OCI-LY3 (cell line): ENCODE data around the gene GLB1L3.

ENCODE experiments used
- H2AFZ ChIP-seq: fragments of 200-600, 300-600 bp; shearing (Covaris generic); 2 replicates; pipeline ENCODE4 v1.6.0; 2014; ENCODE audit warnings: antibody characterized with exemption, low read depth, low read length
- H3K27ac ChIP-seq: fragments of 200-600, 300-600 bp; sonication (generic); 2 replicates; pipeline ENCODE4 v1.5.1; 2014; ENCODE audit warnings: mild to moderate bottlenecking, low read length, moderate library complexity, mixed read lengths
- H3K27me3 ChIP-seq: fragments of 200-600, 300-600 bp; sonication (generic); 2 replicates; pipeline ENCODE4 v1.6.1; 2014; ENCODE audit warnings: low read depth, low read length, mixed read lengths
- H3K36me3 ChIP-seq: fragments of 200-600, 300-600 bp; sonication (generic); replicated peaks from 2 replicates; pipeline ENCODE3; 2014; ENCODE audit warnings: low read depth, low read length, mixed read lengths
- H3K4me1 ChIP-seq: fragments of 300-600, 200-600 bp; sonication (generic); 2 replicates; pipeline ENCODE4 v1.6.1; 2014; ENCODE audit warnings: low read length, mixed read lengths
- H3K4me2 ChIP-seq: fragments of 200-600, 300-600 bp; sonication (generic); 2 replicates; pipeline ENCODE4 v1.6.1; 2014; ENCODE audit warnings: low read length, mixed read lengths
- H3K4me3 ChIP-seq: fragments of 300-600, 200-600 bp; sonication (generic); 2 replicates; pipeline ENCODE4 v1.5.1; 2014; ENCODE audit warnings: antibody characterized with exemption, mild to moderate bottlenecking, low read length, moderate library complexity
- H3K79me2 ChIP-seq: fragments of 300-600, 200-600 bp; shearing (Covaris generic); 2 replicates; pipeline ENCODE4 v1.6.1; 2014; ENCODE audit warnings: mild to moderate bottlenecking, low read length, mixed read lengths
- H3K9ac ChIP-seq: fragments of 300-600, 200-600 bp; shearing (Covaris generic); 2 replicates; pipeline ENCODE4 v1.6.0; 2014; ENCODE audit warnings: mild to moderate bottlenecking, low read length, moderate library complexity
- H3K9me3 ChIP-seq: fragments of 200-600, 300-600 bp; shearing (Covaris generic); 2 replicates; pipeline ENCODE4 v1.6.1; 2014; ENCODE audit warnings: low read length, mixed read lengths; ENCODE audit not compliant: insufficient read depth
- H4K20me1 ChIP-seq: fragments of 200-600, 300-600 bp; sonication (generic); 2 replicates; pipeline ENCODE4 v1.6.1; 2016; ENCODE audit warnings: low read length, mixed read lengths; ENCODE audit not compliant: insufficient read depth
- CTCF ChIP-seq: fragments of 200-600, 300-600 bp; sonication (generic); IDR thresholded peaks from 2 replicates; pipeline ENCODE4 v1.5.1; 2014; ENCODE audit warnings: antibody characterized with exemption, low read length, low read depth
- EZH2phosphoT487 ChIP-seq: fragments of 200-600 bp; shearing (Covaris generic); IDR thresholded peaks from 2 replicates; pipeline ENCODE4 v1.6.1; 2018; ENCODE audit warnings: antibody characterized with exemption, mixed run types, low read depth

Gene GLB1L3

GRCh38 chr11:134260503-134260902 lies 15.7 kb upstream of the GLB1L3 start:
- TF ChIP-seq CTCF, result no peak
- TF ChIP-seq EZH2phosphoT487, result no peak
- H3K4me2 ChIP-seq, result peak overlapping the region; percentile 42
- H3K9me3 ChIP-seq, result no peaks in the 10 kb centered on the region
- no peak overlapping the region for H3K27ac ChIP-seq
- H3K4me3 ChIP-seq, result no peak overlapping the region
- peaks cover 17% of the 10 kb centered on the region for H4K20me1 ChIP-seq
- no peak overlapping the region for H2AFZ ChIP-seq
- H3K79me2 ChIP-seq, result no peaks in the 10 kb centered on the region
- no peak overlapping the region for H3K9ac ChIP-seq
- H3K36me3 ChIP-seq, result peaks cover 30% of the 10 kb centered on the region
- peaks cover 10% of the 10 kb centered on the region for H3K4me1 ChIP-seq
- H3K27me3 ChIP-seq, result no peaks in the 10 kb centered on the region

GRCh38 chr11:134260983-134261382 lies 15.2 kb upstream of the GLB1L3 start:
- Histone ChIP-seq H2AFZ (no peak overlapping the region), H3K4me1 (peaks cover 10% of the 10 kb centered on the region), H3K9me3 (no peaks in the 10 kb centered on the region), H3K4me3 (no peak overlapping the region), H3K27me3 (no peaks in the 10 kb centered on the region), H4K20me1 (peaks cover 17% of the 10 kb centered on the region), H3K27ac (no peak overlapping the region), H3K4me2 (peak overlapping the region; percentile 42), H3K36me3 (peaks cover 30% of the 10 kb centered on the region), H3K9ac (no peak overlapping the region), H3K79me2 (no peaks in the 10 kb centered on the region)
- TF ChIP-seq CTCF, result no peak
- no peak for TF ChIP-seq EZH2phosphoT487

DNA sequence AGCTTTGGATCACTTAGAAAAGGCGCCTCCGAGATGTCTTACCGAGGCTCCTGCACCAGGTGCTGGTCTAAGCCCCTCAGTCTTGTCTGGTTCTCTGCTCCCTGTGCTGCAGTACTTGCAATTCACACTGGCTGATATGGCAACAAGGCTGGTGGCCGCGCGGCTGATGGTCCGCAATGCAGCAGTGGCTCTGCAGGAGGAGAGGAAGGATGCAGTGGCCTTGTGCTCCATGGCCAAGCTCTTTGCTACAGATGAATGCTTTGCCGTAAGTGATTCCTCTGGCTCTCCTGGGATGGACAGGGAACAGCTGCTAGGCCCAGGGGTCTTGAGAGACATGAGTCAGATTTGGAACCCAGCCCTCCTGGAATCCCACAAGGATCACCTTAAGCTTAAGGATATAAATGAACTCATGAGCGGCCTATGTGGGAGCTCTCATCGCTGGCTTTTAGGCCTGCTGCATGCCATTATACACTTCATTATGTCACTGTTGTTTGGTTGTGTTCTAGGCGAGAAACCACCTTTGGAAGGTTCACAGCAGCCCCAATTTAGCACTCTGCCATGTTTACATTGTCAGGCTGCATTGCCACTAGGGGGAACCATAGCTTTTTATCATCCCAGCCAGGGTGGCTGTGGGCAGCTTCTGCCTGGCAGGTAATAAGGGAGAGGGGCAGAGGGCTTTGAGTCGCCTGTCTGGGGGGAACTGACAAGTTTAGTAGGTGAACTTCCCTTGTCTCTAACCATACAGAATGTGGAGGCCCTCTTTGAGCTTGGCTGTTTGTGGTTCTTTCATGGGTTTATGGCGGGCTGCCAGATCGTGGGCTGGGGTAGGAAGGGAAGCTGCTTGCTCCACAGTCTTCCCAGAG lies 14.3 kb upstream of the GLB1L3 start:
- Histone ChIP-seq H3K4me2 (no peak overlapping the region), H2AFZ (no peak overlapping the region), H3K36me3 (peaks cover 30% of the 10 kb centered on the region), H3K9me3 (no peaks in the 10 kb centered on the region), H3K4me1 (peaks cover 10% of the 10 kb centered on the region), H3K27me3 (no peaks in the 10 kb centered on the region), H3K79me2 (no peaks in the 10 kb centered on the region), H3K27ac (no peak overlapping the region), H4K20me1 (peaks cover 17% of the 10 kb centered on the region), H3K9ac (no peak overlapping the region), H3K4me3 (no peak overlapping the region)
- TF ChIP-seq CTCF (peak; percentile 59), EZH2phosphoT487 (no peak)

DNA sequence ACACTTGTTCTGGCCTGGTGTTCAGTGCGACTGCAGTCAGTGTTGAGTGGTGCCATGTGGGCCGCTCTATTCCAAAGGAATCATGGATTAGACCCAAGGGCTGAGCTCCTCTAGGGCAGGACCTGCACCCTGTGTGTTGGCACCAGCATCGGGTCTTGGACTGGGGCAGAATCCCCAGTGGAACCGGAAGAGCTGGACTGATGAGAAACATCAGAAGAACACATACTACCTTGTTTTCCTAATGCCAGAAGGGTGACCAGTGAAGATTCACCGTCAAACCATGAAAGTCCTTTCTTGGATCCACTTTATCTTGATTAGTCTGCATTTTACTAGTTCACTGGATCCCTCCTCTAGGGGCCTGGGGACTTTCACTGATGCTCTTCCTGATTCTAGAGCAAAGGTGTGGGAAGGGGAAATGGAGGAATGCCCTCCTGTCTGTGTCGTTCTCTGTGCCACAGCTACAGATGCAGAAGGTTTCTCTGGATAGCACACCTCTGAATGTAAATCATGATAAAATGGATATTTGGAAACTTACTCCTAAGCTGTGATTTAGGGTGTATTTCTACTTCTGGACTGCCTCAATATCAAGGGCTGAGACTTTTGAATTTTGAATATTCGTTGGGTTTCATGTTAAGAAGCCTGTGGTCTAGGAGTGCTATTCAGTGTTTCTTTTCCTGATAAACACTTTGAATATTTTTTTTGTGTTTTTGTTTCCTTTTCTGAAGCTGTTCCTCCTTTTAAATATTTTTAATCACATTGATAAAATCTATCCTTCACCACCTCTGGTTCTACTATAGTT lies 11.0 kb upstream of the GLB1L3 start:
- TF ChIP-seq EZH2phosphoT487, result no peak
- TF ChIP-seq CTCF, result no peak
- Histone ChIP-seq H3K9ac (no peak overlapping the region), H3K27ac (no peak overlapping the region), H3K4me1 (peaks cover 8% of the 10 kb centered on the region), H3K79me2 (no peaks in the 10 kb centered on the region), H3K9me3 (no peaks in the 10 kb centered on the region), H3K4me3 (no peak overlapping the region), H3K36me3 (peaks cover 15% of the 10 kb centered on the region), H3K4me2 (no peak overlapping the region), H3K27me3 (no peaks in the 10 kb centered on the region), H2AFZ (no peak overlapping the region), H4K20me1 (peaks cover 17% of the 10 kb centered on the region)
